NK-92 (cell line): ENCODE results near the gene MGAT4B.
"Not testable (repeated sequence)": the region's sequence is repeated elsewhere in the genome, so short reads cannot be mapped to it uniquely, and the experiment has no call there.

ENCODE experiments used
- DNase-seq: peaks from one replicate; lab custom pipeline; 2025; ENCODE audit not compliant: unreplicated experiment; lab: John Stamatoyannopoulos, UW

MGAT4B gene

GRCh38 chr5:179806250-179807048, at the start of gene MGAT4B:
Gene MGAT4B (minus strand): TSS chr5:179806866. CDS start chr5:179806583, 283 bp downstream.
- no peak for DNase-seq

GRCh38 chr5:179854356-179854755, 47.7 kb upstream of the MGAT4B start:
- DNase-seq: no peak

- no peak for DNase-seq
Observed at GRCh38 chr5:179852993-179853547, 46.4 kb upstream of the MGAT4B start.

GRCh38 chr5:179841621-179842020, 35.0 kb upstream of the MGAT4B start:
- no peak for DNase-seq

GRCh38 chr5:179840766-179841165, 34.1 kb upstream of the MGAT4B start:
- no peak for DNase-seq

GRCh38 chr5:179840321-179840720, 33.7 kb upstream of the MGAT4B start:
- no peak for DNase-seq

GRCh38 chr5:179839328-179840256, 32.9 kb upstream of the MGAT4B start:
- no peak for DNase-seq

GRCh38 chr5:179837076-179838011, 30.7 kb upstream of the MGAT4B start:
- no peak for DNase-seq

GRCh38 chr5:179836225-179837019, 29.8 kb upstream of the MGAT4B start:
- DNase-seq: no peak

GRCh38 chr5:179834871-179835270, 28.2 kb upstream of the MGAT4B start:
- DNase-seq: not testable (repeated sequence)

- no peak for DNase-seq
Observed at GRCh38 chr5:179834120-179834519, 27.5 kb upstream of the MGAT4B start.

GRCh38 chr5:179833709-179834070, 27.0 kb upstream of the MGAT4B start:
- DNase-seq: no peak

- no peak for DNase-seq
Observed at GRCh38 chr5:179833056-179833708, 26.5 kb upstream of the MGAT4B start.

GRCh38 chr5:179832039-179832745, 25.5 kb upstream of the MGAT4B start:
- DNase-seq: no peak

GRCh38 chr5:179830818-179831468, 24.3 kb upstream of the MGAT4B start:
- no peak for DNase-seq

- no peak for DNase-seq
Observed at GRCh38 chr5:179829732-179830435, 23.2 kb upstream of the MGAT4B start.

- DNase-seq: no peak
Observed at GRCh38 chr5:179828756-179829421, 22.2 kb upstream of the MGAT4B start.
